GM23338 (cell line): ENCODE results near the gene ZNF879.

Experiments
- CTCF ChIP-seq, 2 experiments: fragments of 200-600 bp in 1 of 2; sonication (generic) in 1 of 2; conservative IDR thresholded peaks; 2 replicates each; pipeline versions ENCODE4 v1.5.1 to v1.6.1; 2016 to 2017; ENCODE audit warnings: antibody characterized with exemption in 2 of 2, low read depth in 2 of 2, mild to moderate bottlenecking in 2 of 2, moderate library complexity in 1 of 2
- EZH2 ChIP-seq: fragments of 200-600 bp; sonication (generic); IDR thresholded peaks from one replicate; pipeline ENCODE4 v1.8.0; 2017; ENCODE audit warnings: antibody characterized with exemption, mild to moderate bottlenecking, low read depth; ENCODE audit not compliant: unreplicated experiment
- REST ChIP-seq: IDR thresholded peaks from one replicate; pipeline ENCODE4 v1.6.1; 2018; ENCODE audit warnings: antibody characterized with exemption; ENCODE audit not compliant: unreplicated experiment

GRCh38 chr5:178992291-178992895 is 31.2 kb upstream of the ZNF879 start:
- TF ChIP-seq CTCF (conservative IDR thresholded peaks at IDR 0.05; ENCODE audit: low read depth in 2 of 2) (no peak), REST (no peak), EZH2 (no peak)
